Karpas-422 (cell line): ENCODE measurements around the gene LCNL1. TPM values are rescaled to one million over a fixed set of nuclear protein-coding genes. Genes with fewer than 3 reads are reported as not detected.
A peak's percentile ranks its signal among the peaks of the same experiment; 100 is the strongest.

ENCODE experiments used
- DNase-seq: peaks from one replicate; pipeline ENCODE4 v3.0.0-alpha.2; 2015
- H2AFZ ChIP-seq: fragments of 200-600 bp; sonication (generic); 2 replicates; pipeline ENCODE4 v1.6.1; 2014; ENCODE audit warnings: antibody characterized with exemption, low read length, mixed read lengths
- H3K27ac ChIP-seq: fragments of 200-600 bp; sonication (generic); 2 replicates; pipeline ENCODE4 v1.5.1; 2014; ENCODE audit warnings: mild to moderate bottlenecking, low read length, moderate library complexity
- H3K27me3 ChIP-seq: fragments of 200-600 bp; sonication (generic); 2 replicates; pipeline ENCODE4 v1.6.1; 2014; ENCODE audit warnings: low read length, mixed read lengths
- H3K36me3 ChIP-seq: fragments of 200-600 bp; sonication (generic); 2 replicates; pipeline ENCODE4 v1.6.1; 2014; ENCODE audit warnings: low read length, mixed read lengths; ENCODE audit not compliant: insufficient read depth
- H3K4me1 ChIP-seq: fragments of 200-600 bp; sonication (generic); 2 replicates; pipeline ENCODE4 v1.6.1; 2014; ENCODE audit warnings: mild to moderate bottlenecking, low read length, mixed read lengths
- H3K4me2 ChIP-seq: fragments of 200-600 bp; sonication (generic); 2 replicates; pipeline ENCODE4 v1.6.1; 2014; ENCODE audit warnings: low read length, low read depth, mild to moderate bottlenecking; ENCODE audit not compliant: poor library complexity, severe bottlenecking
- H3K4me3 ChIP-seq: fragments of 200-600 bp; sonication (generic); 2 replicates; pipeline ENCODE4 v1.5.1; 2014; ENCODE audit warnings: mild to moderate bottlenecking, antibody characterized with exemption, low read length, mixed read lengths
- H3K79me2 ChIP-seq: fragments of 200-600 bp; sonication (generic); 2 replicates; pipeline ENCODE4 v1.6.1; 2014; ENCODE audit warnings: mild to moderate bottlenecking, low read length, mixed read lengths
- H3K9ac ChIP-seq: fragments of 200-600 bp; sonication (generic); 2 replicates; pipeline ENCODE4 v1.6.0; 2014; ENCODE audit warnings: low read length
- H3K9me2 ChIP-seq: fragments of 200-600 bp; sonication (generic), shearing (Covaris generic); replicated peaks from 2 replicates; pipeline ENCODE4 v1.6.0; 2014; ENCODE audit warnings: mild to moderate bottlenecking, low read length, moderate library complexity; ENCODE audit not compliant: insufficient read depth
- H3K9me3 ChIP-seq: fragments of 300-700, 200-600 bp; sonication (generic); 2 replicates; pipeline ENCODE4 v1.6.1; 2014; ENCODE audit warnings: low read length, mixed read lengths
- H4K20me1 ChIP-seq: fragments of 200-600 bp; sonication (generic); 2 replicates; pipeline ENCODE4 v1.6.1; 2014; ENCODE audit warnings: mild to moderate bottlenecking, antibody characterized with exemption, low read length, low read depth; ENCODE audit not compliant: insufficient read depth
- total RNA-seq: library from RNA; depleted of rRNA; stranded (reverse); fragments of >200 nt; shearing (Covaris generic); gene quantifications from 2 replicates; pipeline ENCODE4 v1.2.3, GENCODE V29; 2014; ENCODE audit warnings: low replicate concordance

Gene LCNL1
- total RNA-seq, 1 experiment from 2014 or later: not detected

DNA sequence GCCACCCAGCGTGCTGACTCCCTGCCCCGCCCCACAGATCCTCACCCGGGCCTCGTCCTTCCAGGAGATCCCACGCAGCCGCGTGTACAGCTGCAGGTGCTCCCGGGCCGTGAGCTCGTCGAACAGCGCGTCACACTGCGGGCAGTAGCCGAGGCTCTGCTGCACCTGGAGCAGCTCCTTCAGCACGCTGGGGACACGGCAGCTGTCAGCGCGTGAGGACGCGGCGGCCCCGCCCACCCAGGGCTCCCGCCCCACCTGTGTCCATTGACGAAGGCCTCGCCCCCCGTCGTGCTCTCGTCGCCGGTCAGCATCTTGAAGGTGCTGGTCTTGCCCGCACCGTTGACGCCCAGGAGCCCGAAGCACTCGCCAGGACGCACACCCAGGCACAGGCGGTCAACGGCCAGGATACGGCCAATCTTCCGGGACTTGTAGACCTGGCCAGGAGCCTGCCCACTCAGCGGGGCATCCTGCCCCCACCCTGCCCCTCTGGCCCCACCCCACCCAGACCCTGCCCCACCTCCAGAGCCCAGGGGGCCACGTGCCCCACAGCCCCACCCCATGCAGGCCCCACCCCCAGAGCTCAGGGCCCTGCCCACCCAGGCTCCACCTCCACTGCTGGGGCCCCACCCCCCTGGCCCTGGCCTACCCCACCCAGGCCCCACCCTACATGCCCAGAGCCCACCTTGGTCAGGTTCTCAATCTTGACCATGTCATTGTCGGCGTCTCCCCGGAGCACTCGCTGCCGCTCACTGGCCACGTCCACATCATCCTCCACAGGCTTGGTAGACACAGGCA, 27.3 kb downstream of the LCNL1 start:
- DNase-seq: no peak
- no peaks in the 10 kb centered on the region for H3K9me2 ChIP-seq
- H3K4me3 ChIP-seq: no peak overlapping the region
- H3K27ac ChIP-seq: no peak overlapping the region
- no peaks in the 10 kb centered on the region for H4K20me1 ChIP-seq
- H3K4me1 ChIP-seq: no peaks in the 10 kb centered on the region
- no peak overlapping the region for H2AFZ ChIP-seq
- H3K9ac ChIP-seq: no peak overlapping the region
- no peaks in the 10 kb centered on the region for H3K36me3 ChIP-seq
- no peaks in the 10 kb centered on the region for H3K9me3 ChIP-seq
- H3K27me3 ChIP-seq: no peaks in the 10 kb centered on the region
- no peak overlapping the region for H3K4me2 ChIP-seq
- H3K79me2 ChIP-seq: no peaks in the 10 kb centered on the region

DNA sequence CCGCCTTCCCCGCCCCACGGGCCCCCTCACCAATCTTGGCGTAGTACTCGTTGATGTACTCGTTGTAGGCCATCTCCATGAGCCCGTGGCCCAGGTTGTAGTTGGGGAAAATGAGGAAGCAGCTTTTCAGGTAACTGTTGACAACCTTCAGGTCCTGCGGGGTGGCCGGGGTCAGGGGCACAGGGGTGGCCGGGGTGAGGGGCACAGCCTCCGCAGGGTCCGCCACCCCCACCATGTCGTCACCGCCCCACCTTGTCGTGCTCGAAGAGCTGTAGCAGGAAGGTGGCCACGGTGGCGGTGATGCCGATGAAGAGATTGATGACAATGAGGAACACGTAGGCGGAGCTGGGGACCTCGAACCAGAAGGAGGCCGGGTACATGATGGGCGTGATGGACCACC, 28.4 kb downstream of the LCNL1 start:
- Histone ChIP-seq H4K20me1 (no peaks in the 10 kb centered on the region), H3K9me2 (no peaks in the 10 kb centered on the region), H3K36me3 (no peaks in the 10 kb centered on the region), H3K27me3 (no peaks in the 10 kb centered on the region), H3K79me2 (no peaks in the 10 kb centered on the region), H3K9ac (no peak overlapping the region), H3K27ac (no peak overlapping the region), H3K4me3 (no peak overlapping the region), H3K4me1 (no peaks in the 10 kb centered on the region), H2AFZ (no peak overlapping the region), H3K4me2 (no peak overlapping the region), H3K9me3 (no peaks in the 10 kb centered on the region)
- no peak for DNase-seq

DNA sequence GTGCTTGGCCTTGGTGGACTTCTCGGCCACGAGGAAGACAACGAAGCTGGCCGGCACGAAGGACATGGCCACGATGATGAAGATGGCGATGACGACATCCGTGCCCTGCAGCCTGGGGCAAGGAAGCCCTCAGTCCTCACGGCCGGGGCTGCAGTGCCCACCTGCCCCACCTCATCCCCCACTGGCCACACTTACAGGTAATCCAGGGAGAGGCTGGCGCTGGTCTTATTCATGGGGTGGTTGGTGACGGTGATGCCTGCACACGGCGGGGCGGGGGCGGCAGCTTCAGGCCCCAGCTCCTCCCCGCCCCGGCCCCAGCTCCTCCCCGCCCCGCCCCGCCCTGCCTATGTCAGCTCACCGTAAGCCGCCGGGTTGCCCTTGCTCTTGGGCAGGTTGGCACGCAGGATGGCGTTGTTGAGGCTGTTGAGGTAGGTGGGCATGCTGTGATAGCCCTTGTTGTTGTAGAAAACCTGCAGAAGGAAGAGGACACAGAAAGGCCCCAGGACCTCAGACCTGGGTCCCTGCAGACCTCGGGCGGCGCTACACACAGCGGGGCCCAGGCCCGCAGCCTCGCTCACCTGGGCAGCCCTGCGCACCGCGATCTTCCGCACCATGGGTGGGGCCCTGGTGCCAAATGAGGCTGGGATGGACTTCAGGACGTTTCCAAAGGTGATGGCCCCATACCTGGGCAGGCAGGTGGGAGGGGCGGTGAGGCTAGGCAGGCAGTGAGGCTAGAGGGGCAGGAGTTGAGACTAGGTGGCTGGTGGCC, 29.3 kb downstream of the LCNL1 start:
- Histone ChIP-seq H3K4me1 (no peaks in the 10 kb centered on the region), H3K9me2 (no peaks in the 10 kb centered on the region), H3K27me3 (no peaks in the 10 kb centered on the region), H3K4me3 (no peak overlapping the region), H3K79me2 (no peaks in the 10 kb centered on the region), H3K4me2 (no peak overlapping the region), H4K20me1 (no peaks in the 10 kb centered on the region), H3K27ac (no peak overlapping the region), H3K36me3 (no peaks in the 10 kb centered on the region), H2AFZ (no peak overlapping the region), H3K9ac (no peak overlapping the region), H3K9me3 (no peaks in the 10 kb centered on the region)
- no peak for DNase-seq

DNA sequence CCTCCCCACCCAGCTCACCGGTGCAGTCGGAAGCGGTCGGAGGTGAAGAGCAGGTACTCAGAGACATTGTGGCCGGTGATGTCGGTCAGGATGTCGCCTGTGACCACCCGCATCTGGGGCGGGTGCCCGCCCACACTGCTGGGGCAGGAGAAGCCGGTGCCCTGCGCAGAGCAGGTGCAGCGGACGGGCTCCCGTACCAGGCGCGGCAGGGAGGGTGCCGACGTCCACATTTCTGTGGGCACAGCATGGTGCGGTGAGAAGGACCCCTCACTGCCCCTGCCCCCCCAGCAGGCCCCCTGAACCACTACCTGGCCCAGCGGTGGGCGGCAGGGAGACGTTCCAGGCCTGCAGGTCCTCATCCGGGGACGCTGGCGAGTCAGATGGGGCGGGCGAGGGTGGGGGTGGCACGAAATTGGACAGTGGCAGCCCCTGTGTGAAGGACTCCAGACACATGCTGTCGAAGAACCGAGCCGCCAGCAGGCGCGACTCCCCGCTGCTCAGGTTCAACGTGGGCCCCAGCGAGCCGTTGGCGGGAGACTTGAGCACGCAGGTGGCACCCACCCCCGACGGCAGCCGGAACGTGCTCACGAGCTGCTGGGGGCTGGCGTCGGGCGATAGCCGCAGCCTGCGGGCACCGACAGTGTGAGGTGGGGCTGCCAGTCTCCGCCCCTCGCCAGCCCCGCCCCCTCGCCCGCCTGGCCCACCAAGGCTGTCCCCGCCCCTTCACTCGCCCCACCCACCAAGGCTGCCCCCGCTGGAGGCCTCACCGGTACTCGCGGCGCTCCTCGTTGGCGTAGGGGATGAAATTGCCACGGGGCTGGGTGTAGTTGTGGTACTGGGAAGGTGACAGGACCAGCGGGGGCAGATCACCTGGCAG, 30.1 kb downstream of the LCNL1 start:
- no peaks in the 10 kb centered on the region for H3K9me2 ChIP-seq
- H3K4me2 ChIP-seq: no peak overlapping the region
- H3K27me3 ChIP-seq: no peaks in the 10 kb centered on the region
- no peak overlapping the region for H3K9ac ChIP-seq
- no peak overlapping the region for H3K27ac ChIP-seq
- H3K9me3 ChIP-seq: no peaks in the 10 kb centered on the region
- no peak overlapping the region for H3K4me3 ChIP-seq
- peak; percentile 60 for DNase-seq
- no peaks in the 10 kb centered on the region for H3K4me1 ChIP-seq
- H2AFZ ChIP-seq: no peak overlapping the region
- no peaks in the 10 kb centered on the region for H4K20me1 ChIP-seq
- no peaks in the 10 kb centered on the region for H3K79me2 ChIP-seq
- H3K36me3 ChIP-seq: no peaks in the 10 kb centered on the region

DNA sequence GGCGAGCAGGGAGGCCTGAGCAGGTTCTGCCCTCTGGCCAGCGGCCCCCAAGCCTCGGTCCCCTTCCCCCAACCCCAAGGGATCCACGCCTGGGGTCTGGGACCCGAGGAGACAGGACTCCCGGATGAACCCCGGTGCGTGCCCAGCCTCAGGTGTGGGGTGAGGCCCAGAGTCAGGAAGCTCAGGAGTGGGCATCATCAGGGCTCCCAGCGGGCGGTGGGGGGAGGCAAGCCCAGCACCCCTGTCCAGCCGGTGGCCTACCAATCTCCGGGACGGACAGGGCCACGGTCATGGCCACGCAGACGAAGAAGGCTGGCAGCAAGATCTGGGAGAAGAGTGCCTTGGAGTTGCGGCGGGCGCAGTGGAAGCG, 30.8 kb downstream of the LCNL1 start:
- Histone ChIP-seq H3K4me2 (no peak overlapping the region), H3K27ac (no peak overlapping the region), H3K4me3 (no peak overlapping the region), H3K4me1 (no peaks in the 10 kb centered on the region), H3K9me3 (no peaks in the 10 kb centered on the region), H2AFZ (no peak overlapping the region), H3K9ac (no peak overlapping the region), H3K36me3 (no peaks in the 10 kb centered on the region), H3K9me2 (no peaks in the 10 kb centered on the region), H4K20me1 (no peaks in the 10 kb centered on the region), H3K27me3 (no peaks in the 10 kb centered on the region), H3K79me2 (no peaks in the 10 kb centered on the region)
- no peak for DNase-seq

DNA sequence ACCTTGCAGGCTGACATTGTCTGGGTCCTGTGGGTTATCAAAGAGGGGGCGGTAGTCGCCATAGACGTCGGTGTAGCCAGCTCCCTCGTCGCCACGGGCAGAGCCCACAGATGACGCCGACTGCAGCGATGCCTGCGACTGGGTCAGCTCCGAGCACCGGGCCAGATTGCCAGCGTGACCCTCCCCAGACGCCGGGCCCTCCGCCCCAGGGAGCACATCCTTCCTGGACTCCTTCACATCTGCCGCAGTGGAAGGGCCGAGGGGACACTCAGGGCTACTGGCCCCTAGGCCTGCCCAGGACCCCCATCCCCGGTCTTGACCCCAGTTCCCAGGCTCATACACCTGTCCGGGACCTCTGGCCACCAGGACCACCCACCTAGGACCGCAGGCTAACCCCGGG, 31.4 kb downstream of the LCNL1 start:
- Histone ChIP-seq H3K9me2 (no peaks in the 10 kb centered on the region), H3K9ac (no peak overlapping the region), H3K79me2 (no peaks in the 10 kb centered on the region), H3K9me3 (no peaks in the 10 kb centered on the region), H3K4me1 (no peaks in the 10 kb centered on the region), H3K4me2 (no peak overlapping the region), H3K27me3 (no peaks in the 10 kb centered on the region), H2AFZ (no peak overlapping the region), H3K27ac (no peak overlapping the region), H4K20me1 (no peaks in the 10 kb centered on the region), H3K36me3 (no peaks in the 10 kb centered on the region), H3K4me3 (no peak overlapping the region)
- DNase-seq: no peak

DNA sequence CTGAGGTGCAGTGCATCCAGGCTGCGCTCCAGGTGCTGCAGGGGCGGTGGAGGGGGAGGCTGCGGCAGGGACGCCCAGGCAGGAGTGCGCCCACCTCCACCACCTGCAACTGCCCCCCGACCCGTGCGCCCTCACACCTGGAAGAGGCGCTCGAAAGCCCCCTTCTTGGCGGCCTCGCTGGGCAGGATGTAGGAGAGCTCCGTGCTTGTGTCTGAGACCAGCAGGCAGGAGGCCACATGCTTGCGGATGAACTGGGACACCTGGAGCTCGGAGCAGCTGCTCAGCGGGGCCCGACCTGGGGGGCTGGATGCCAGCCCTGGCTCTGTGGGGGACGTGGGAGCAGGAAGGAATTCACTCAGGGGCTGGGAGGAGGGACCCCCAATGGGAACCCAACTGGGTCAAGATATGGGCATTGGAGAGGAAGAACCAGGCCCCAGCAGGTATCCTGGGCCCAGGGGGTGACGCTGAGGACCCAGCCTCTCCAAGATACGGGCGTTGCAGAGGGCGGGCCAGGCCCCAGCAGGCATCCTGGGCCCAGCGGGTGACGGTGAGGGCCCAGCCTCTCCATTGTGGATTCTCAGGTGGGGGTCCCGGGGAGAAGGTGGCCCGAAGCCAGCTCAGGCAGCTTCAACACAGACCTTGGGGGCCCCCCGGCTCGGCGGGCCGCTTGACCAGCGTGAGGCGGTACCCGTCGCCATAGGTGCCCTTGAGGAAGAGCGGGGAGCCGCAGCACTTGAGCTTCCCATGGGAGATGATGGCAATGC, 32.2 kb downstream of the LCNL1 start:
- Histone ChIP-seq H3K9ac (no peak overlapping the region), H3K9me3 (no peaks in the 10 kb centered on the region), H3K27ac (no peak overlapping the region), H3K36me3 (no peaks in the 10 kb centered on the region), H3K4me2 (no peak overlapping the region), H4K20me1 (no peaks in the 10 kb centered on the region), H2AFZ (no peak overlapping the region), H3K4me3 (no peak overlapping the region), H3K4me1 (no peaks in the 10 kb centered on the region), H3K9me2 (no peaks in the 10 kb centered on the region), H3K79me2 (no peaks in the 10 kb centered on the region), H3K27me3 (no peaks in the 10 kb centered on the region)
- DNase-seq: no peak
